Measurements from ENCODE around the gene TAC4.

The TAC4 gene

GRCh38 chr17:49866019-49866380, 18.1 kb upstream of the TAC4 start:
- H3K27me3 ChIP-seq (replicated peaks in 2 of 5; ENCODE audit: control insufficient read depth in 4 of 5, insufficient read depth in 5 of 5, low read length in 4 of 5): peaks cover 0 to 18% (median 8%) of the 10 kb centered on the region in 5 experiments

DNA sequence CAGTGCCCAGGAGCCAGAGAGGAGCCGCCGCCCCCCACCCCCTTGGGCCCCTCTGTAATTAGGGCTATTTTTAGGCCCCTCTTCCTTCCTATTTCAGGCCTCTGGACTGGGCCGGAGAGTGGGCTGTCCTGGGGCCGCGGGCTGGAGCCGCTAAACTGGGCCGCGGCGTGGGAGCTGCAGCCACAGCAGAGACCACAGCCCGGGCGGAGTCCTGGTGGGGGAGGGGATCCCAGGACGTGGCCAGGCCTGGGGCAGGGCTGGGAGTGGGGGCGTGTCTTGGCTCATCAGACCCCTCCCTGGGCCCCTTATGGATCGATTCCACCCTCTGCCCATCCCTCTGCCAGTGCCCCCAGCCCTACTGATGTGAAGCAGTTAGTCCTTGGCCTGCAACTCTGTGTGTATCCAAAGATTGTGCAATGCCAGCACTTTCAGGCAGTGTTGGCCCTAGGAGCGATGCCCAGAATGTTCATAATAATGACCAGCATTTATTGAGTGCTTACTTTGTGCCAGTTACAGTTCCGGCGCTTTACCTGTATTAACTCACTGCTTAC, 15.0 kb upstream of the TAC4 start:
- Histone ChIP-seq H3K27ac (ENCODE audit: insufficient read depth in 1 of 2, low read depth in 1 of 2, low read length in 2 of 2, poor library complexity in 1 of 2, severe bottlenecking in 2 of 2) (no peak overlapping the region), H3K9me3 (ENCODE audit: control extremely low read depth in 1 of 5, control insufficient read depth in 4 of 5, insufficient read depth in 2 of 5, low read depth in 1 of 5, low read length in 4 of 5) (no peaks in the 10 kb centered on the region), H3K36me3 (ENCODE audit: control insufficient read depth in 4 of 4, insufficient read depth in 4 of 4, low read length in 3 of 4) (no peaks in the 10 kb centered on the region), H3K4me1 (ENCODE audit: control extremely low read depth in 1 of 4, control insufficient read depth in 4 of 4, insufficient read depth in 4 of 4, low read length in 3 of 4) (peaks cover 0 to 17% (median 14%) of the 10 kb centered on the region in 4 experiments), H3K27me3 (replicated peaks in 2 of 5; ENCODE audit: control insufficient read depth in 4 of 5, insufficient read depth in 5 of 5, low read length in 4 of 5) (peaks cover 0 to 18% (median 8%) of the 10 kb centered on the region in 5 experiments), H3K4me3 (ENCODE audit: control insufficient read depth in 1 of 7, extremely low read depth in 1 of 7, insufficient read depth in 4 of 7, low read depth in 2 of 7, low read length in 6 of 7) (no peak overlapping the region)
- 62% methylated on average over 7 of the region's 17 CpGs for WGBS (ENCODE audit: insufficient coverage)
- no peak for DNase-seq
- CTCF ChIA-PET: interaction anchor here (1.3 to 10.6 kb wide), 2 partner anchors 8 to 135 kb away, joined by 3 to 172 read pairs; partner anchors contain the start of gene DLX3
- POLR2A ChIA-PET: no interaction called here

More at GRCh38 chr17:49866019-49866380, 18.1 kb upstream of the TAC4 start:
- Histone ChIP-seq H3K9me3 (ENCODE audit: control extremely low read depth in 1 of 5, control insufficient read depth in 4 of 5, insufficient read depth in 2 of 5, low read depth in 1 of 5, low read length in 4 of 5) (no peaks in the 10 kb centered on the region), H3K4me1 (ENCODE audit: control extremely low read depth in 1 of 4, control insufficient read depth in 4 of 4, insufficient read depth in 4 of 4, low read length in 3 of 4) (peaks cover 0 to 15% (median 5%) of the 10 kb centered on the region in 4 experiments), H3K36me3 (ENCODE audit: control insufficient read depth in 4 of 4, insufficient read depth in 4 of 4, low read length in 3 of 4) (no peaks in the 10 kb centered on the region), H3K4me3 (ENCODE audit: control insufficient read depth in 1 of 7, extremely low read depth in 1 of 7, insufficient read depth in 4 of 7, low read depth in 2 of 7, low read length in 6 of 7) (no peak overlapping the region), H3K27ac (ENCODE audit: insufficient read depth in 1 of 2, low read depth in 1 of 2, low read length in 2 of 2, poor library complexity in 1 of 2, severe bottlenecking in 2 of 2) (no peak overlapping the region)
- DNase-seq: no peak
- WGBS (ENCODE audit: insufficient coverage): no CpG with 5 or more reads among the region's 1 CpG
- ChIA-PET CTCF (interaction anchor here (2.3 to 2.5 kb wide), 2 partner anchors 11 to 131 kb away, joined by 5 to 11 read pairs; no protein-coding TSS in a partner anchor), POLR2A (interaction anchor here (0.8 kb wide), 1 partner anchor 83 kb away, joined by 3 read pairs; no protein-coding TSS in a partner anchor)

GRCh38 chr17:49861150-49861884, 13.4 kb upstream of the TAC4 start:
- POLR2A ChIA-PET: interaction anchor here (1.6 kb wide), 1 partner anchor 136 kb away, joined by 5 read pairs; no protein-coding TSS in a partner anchor
- DNase-seq: peak; percentile 49 to 72 (median 66)

GRCh38 chr17:49859991-49860953, 12.4 kb upstream of the TAC4 start:
- Histone ChIP-seq H3K27ac (ENCODE audit: insufficient read depth in 1 of 2, low read depth in 1 of 2, low read length in 2 of 2, poor library complexity in 1 of 2, severe bottlenecking in 2 of 2) (no peak overlapping the region), H3K4me3 (ENCODE audit: control insufficient read depth in 1 of 7, extremely low read depth in 1 of 7, insufficient read depth in 4 of 7, low read depth in 2 of 7, low read length in 6 of 7) (no peak overlapping the region), H3K4me1 (ENCODE audit: control extremely low read depth in 1 of 4, control insufficient read depth in 4 of 4, insufficient read depth in 4 of 4, low read length in 3 of 4) (peaks cover 0 to 17% (median 14%) of the 10 kb centered on the region in 4 experiments), H3K27me3 (replicated peaks in 2 of 5; ENCODE audit: control insufficient read depth in 4 of 5, insufficient read depth in 5 of 5, low read length in 4 of 5) (peaks cover 0 to 18% (median 4%) of the 10 kb centered on the region in 5 experiments), H3K36me3 (ENCODE audit: control insufficient read depth in 4 of 4, insufficient read depth in 4 of 4, low read length in 3 of 4) (no peaks in the 10 kb centered on the region), H3K9me3 (ENCODE audit: control extremely low read depth in 1 of 5, control insufficient read depth in 4 of 5, insufficient read depth in 2 of 5, low read depth in 1 of 5, low read length in 4 of 5) (no peaks in the 10 kb centered on the region)
- peak in 1 of 3 donors; percentile 28 for DNase-seq
- WGBS (ENCODE audit: insufficient coverage): 80% methylated on average over 20 of the region's 20 CpGs
- POLR2A ChIA-PET: no interaction called here
- CTCF ChIA-PET: interaction anchor here (0.8 to 10.6 kb wide), 11 partner anchors 8 to 197 kb away, joined by 3 to 172 read pairs (median 4); partner anchors contain the start of gene DLX3

More at GRCh38 chr17:49861150-49861884, 13.4 kb upstream of the TAC4 start:
- WGBS (ENCODE audit: insufficient coverage): 35% methylated on average over 12 of the region's 16 CpGs
- CTCF ChIA-PET: interaction anchor here (0.8 to 10.6 kb wide), 8 partner anchors 8 to 226 kb away, joined by 3 to 172 read pairs (median 4); partner anchors contain the start of gene DLX3
- H3K36me3 ChIP-seq (ENCODE audit: control insufficient read depth in 4 of 4, insufficient read depth in 4 of 4, low read length in 3 of 4): no peaks in the 10 kb centered on the region
- peaks cover 0 to 17% (median 14%) of the 10 kb centered on the region in 4 experiments for H3K4me1 ChIP-seq (ENCODE audit: control extremely low read depth in 1 of 4, control insufficient read depth in 4 of 4, insufficient read depth in 4 of 4, low read length in 3 of 4)
- no peak overlapping the region for H3K4me3 ChIP-seq (ENCODE audit: control insufficient read depth in 1 of 7, extremely low read depth in 1 of 7, insufficient read depth in 4 of 7, low read depth in 2 of 7, low read length in 6 of 7)
- H3K27ac ChIP-seq (ENCODE audit: insufficient read depth in 1 of 2, low read depth in 1 of 2, low read length in 2 of 2, poor library complexity in 1 of 2, severe bottlenecking in 2 of 2): no peak overlapping the region
- H3K9me3 ChIP-seq (ENCODE audit: control extremely low read depth in 1 of 5, control insufficient read depth in 4 of 5, insufficient read depth in 2 of 5, low read depth in 1 of 5, low read length in 4 of 5): no peaks in the 10 kb centered on the region
- H3K27me3 ChIP-seq (replicated peaks in 2 of 5; ENCODE audit: control insufficient read depth in 4 of 5, insufficient read depth in 5 of 5, low read length in 4 of 5): peaks cover 0 to 18% (median 4%) of the 10 kb centered on the region in 5 experiments

GRCh38 chr17:49858796-49859195, 10.9 kb upstream of the TAC4 start:
- ChIA-PET CTCF (interaction anchor here (1.1 to 10.6 kb wide), 6 partner anchors 8 to 288 kb away, joined by 3 to 172 read pairs (median 4); partner anchors contain the start of gene DLX3), POLR2A (no interaction called here)
- no peaks in the 10 kb centered on the region for H3K36me3 ChIP-seq (ENCODE audit: control insufficient read depth in 4 of 4, insufficient read depth in 4 of 4, low read length in 3 of 4)
- H3K4me1 ChIP-seq (ENCODE audit: control extremely low read depth in 1 of 4, control insufficient read depth in 4 of 4, insufficient read depth in 4 of 4, low read length in 3 of 4): peaks cover 0 to 17% (median 17%) of the 10 kb centered on the region in 4 experiments
- H3K27me3 ChIP-seq (replicated peaks in 2 of 5; ENCODE audit: control insufficient read depth in 4 of 5, insufficient read depth in 5 of 5, low read length in 4 of 5): peaks cover 0 to 18% (median 4%) of the 10 kb centered on the region in 5 experiments
- 12% methylated on average over 5 of the region's 6 CpGs for WGBS (ENCODE audit: insufficient coverage)
- no peak overlapping the region for H3K4me3 ChIP-seq (ENCODE audit: control insufficient read depth in 1 of 7, extremely low read depth in 1 of 7, insufficient read depth in 4 of 7, low read depth in 2 of 7, low read length in 6 of 7)
- DNase-seq: peak in 2 of 3 donors; percentile 34 to 43
- no peaks in the 10 kb centered on the region for H3K9me3 ChIP-seq (ENCODE audit: control extremely low read depth in 1 of 5, control insufficient read depth in 4 of 5, insufficient read depth in 2 of 5, low read depth in 1 of 5, low read length in 4 of 5)
- no peak overlapping the region for H3K27ac ChIP-seq (ENCODE audit: insufficient read depth in 1 of 2, low read depth in 1 of 2, low read length in 2 of 2, poor library complexity in 1 of 2, severe bottlenecking in 2 of 2)

DNA sequence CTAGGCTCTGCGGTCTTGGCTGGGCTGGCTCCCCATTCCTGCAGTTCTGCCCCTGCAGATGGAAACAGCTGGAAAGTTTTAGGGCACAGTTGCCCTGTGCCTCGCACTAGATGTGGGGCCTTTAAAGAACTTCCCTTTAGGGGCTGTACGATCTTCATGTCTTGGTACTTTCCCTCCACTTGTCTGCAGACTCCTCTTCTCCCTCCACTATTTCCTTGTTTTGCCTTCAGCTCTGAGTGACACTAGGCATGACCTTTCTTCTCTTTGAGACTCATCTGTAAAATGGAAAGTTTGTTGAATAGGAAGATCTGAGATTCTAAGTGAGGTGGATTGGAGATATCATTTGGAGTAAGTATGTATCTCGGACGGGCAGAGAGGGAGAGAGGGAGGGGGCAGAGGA, 6.3 kb upstream of the TAC4 start:
- 90% methylated on average over 5 of the region's 5 CpGs for WGBS (ENCODE audit: insufficient coverage)
- CTCF ChIA-PET: interaction anchor here (1.2 to 10.6 kb wide), 7 partner anchors 10 to 287 kb away, joined by 3 to 172 read pairs (median 5); partner anchors contain the start of gene DLX3
- POLR2A ChIA-PET: no interaction called here

More for the DNA sequence above, 6.3 kb upstream of the TAC4 start:
- no peak for DNase-seq
- Histone ChIP-seq H3K27ac (ENCODE audit: insufficient read depth in 1 of 2, low read depth in 1 of 2, low read length in 2 of 2, poor library complexity in 1 of 2, severe bottlenecking in 2 of 2) (no peak overlapping the region), H3K36me3 (ENCODE audit: control insufficient read depth in 4 of 4, insufficient read depth in 4 of 4, low read length in 3 of 4) (no peaks in the 10 kb centered on the region), H3K27me3 (replicated peaks in 2 of 5; ENCODE audit: control insufficient read depth in 4 of 5, insufficient read depth in 5 of 5, low read length in 4 of 5) (no peaks in the 10 kb centered on the region), H3K4me3 (ENCODE audit: control insufficient read depth in 1 of 7, extremely low read depth in 1 of 7, insufficient read depth in 4 of 7, low read depth in 2 of 7, low read length in 6 of 7) (no peak overlapping the region), H3K4me1 (ENCODE audit: control extremely low read depth in 1 of 4, control insufficient read depth in 4 of 4, insufficient read depth in 4 of 4, low read length in 3 of 4) (peaks cover 0 to 45% (median 37%) of the 10 kb centered on the region in 4 experiments), H3K9me3 (ENCODE audit: control extremely low read depth in 1 of 5, control insufficient read depth in 4 of 5, insufficient read depth in 2 of 5, low read depth in 1 of 5, low read length in 4 of 5) (no peaks in the 10 kb centered on the region)

All from common myeloid progenitor, CD34-positive (primary cell).